Measurements from ENCODE around the gene SLC16A1. TPM values are rescaled to one million over a fixed set of nuclear protein-coding genes. Genes with fewer than 3 reads are reported as not detected.

The SLC16A1 gene
- total and polyA plus RNA-seq, 10 of the 15 experiments (the other 5 are each of a cell fraction or from before 2014, with no cell fraction given): 39.0 to 106 (median 65.8) TPM

- TF ChIP-seq CREM (IDR thresholded peaks at IDR 0.05; ENCODE audit: low read depth) (no peak), BHLHE40 (IDR thresholded peaks at IDR 0.05; ENCODE audit: borderline replicate concordance in 1 of 2, low read depth in 2 of 2, low read length in 1 of 2) (no peak), NFYB (IDR thresholded peaks at IDR 0.05; ENCODE audit: insufficient read depth, low read depth, low read length) (0 out of 2 replicates have a peak, but pooled peaks have one; percentile 11), MEF2A (IDR thresholded peaks at IDR 0.05; ENCODE audit: insufficient read depth, low read depth, low read length) (no peak), YY1 (IDR thresholded peaks at IDR 0.05; ENCODE audit: low read depth, low read length) (no peak), ZNF24 (IDR thresholded peaks at IDR 0.05) (peak; percentile 55; the same call in 1 of the 2 replicates)
- no peak for DNase-seq (ENCODE audit: low read depth, low spot score)
- ChIA-PET CTCF (interaction anchor here (0.6 to 4.9 kb wide), 9 partner anchors 9 to 220 kb away, joined by 3 to 51 read pairs (median 3); partner anchors contain the start of gene SLC16A1), RAD21 (ENCODE audit: unreplicated experiment) (interaction anchor here (0.6 to 5.1 kb wide), 6 partner anchors 17 to 114 kb away, joined by 3 to 53 read pairs (median 21); partner anchors contain the start of gene SLC16A1), SMC1A (ENCODE audit: uncharacterized antibody, unreplicated experiment) (interaction anchor here (0.9 to 4.2 kb wide), 11 partner anchors 7 to 875 kb away, joined by 3 to 80 read pairs (median 4); partner anchors contain the start of genes LRIG2, PPM1J and SLC16A1), POLR2A (interaction anchor here (0.6 to 2.3 kb wide), 4 partner anchors 15 to 126 kb away, joined by 3 to 11 read pairs (median 4); no protein-coding TSS in a partner anchor)
- no peaks in the 10 kb centered on the region for H4K20me1 ChIP-seq (ENCODE audit: control insufficient read depth, insufficient read depth)
- 0 out of 2 replicates have a peak, but pooled peaks cover 4% of the 10 kb centered on the region for H3K4me1 ChIP-seq (ENCODE audit: control insufficient read depth, insufficient read depth, low read length)
- BruUV-seq (replicated peaks): no TSS peak
- peaks cover 50% of the 10 kb centered on the region for H3K79me2 ChIP-seq (ENCODE audit: control insufficient read depth, insufficient read depth, low read length)
- in situ Hi-C loops (cut with MboI) (no loop called here), intact Hi-C loops (cut with micrococcal nuclease; ENCODE audit: unreplicated experiment) (no loop called here)
- H3K4me2 ChIP-seq (ENCODE audit: control insufficient read depth, insufficient read depth): no peak overlapping the region
- no peak overlapping the region for H3K4me3 ChIP-seq
- no peak for FAIRE-seq
- H2AFZ ChIP-seq (ENCODE audit: control insufficient read depth, low read depth, low read length): no peak overlapping the region
- no peak overlapping the region for H3K27ac ChIP-seq (ENCODE audit: control insufficient read depth, insufficient read depth)
- H3K27me3 ChIP-seq (replicated peaks in 1 of 2; ENCODE audit: control insufficient read depth in 2 of 2, insufficient read depth in 2 of 2, low read length in 1 of 2): no peaks in the 10 kb centered on the region
- no peak for ATAC-seq
- H3K9ac ChIP-seq (ENCODE audit: control insufficient read depth, insufficient read depth, low read length): no peak overlapping the region
- no peaks in the 10 kb centered on the region; the same call in 2 of the 3 replicates for H3K9me3 ChIP-seq (replicated peaks; ENCODE audit: control insufficient read depth, insufficient read depth, low read length)
- H3K36me3 ChIP-seq (ENCODE audit: control insufficient read depth in 2 of 2, insufficient read depth in 2 of 2, low read length in 1 of 2): peaks cover 0 to 2% of the 10 kb centered on the region in 2 experiments; a peak in 1 of 4 replicates
These were observed 20.4 kb downstream of the SLC16A1 start for GRCh38 chr1:112935461-112936111.
